ENCODE data around the gene TRNP1. TPM values are rescaled to one million over a fixed set of nuclear protein-coding genes. Genes with fewer than 3 reads are reported as not detected.

The TRNP1 gene
- polyA plus RNA-seq, 1 experiment, result 50.7 TPM

- no peaks in the 10 kb centered on the region for H3K9me3 ChIP-seq (ENCODE audit: control insufficient read depth, insufficient read depth, low read length)
- CTCF ChIA-PET, result interaction anchor here (0.6 to 2.6 kb wide), 6 partner anchors 12 to 123 kb away, joined by 3 to 13 read pairs (median 4); partner anchors contain the start of gene SLC9A1
- H3K4me3 ChIP-seq (ENCODE audit: low read depth, low read length), result peak overlapping the region; percentile 41
- POLR2A ChIA-PET, result interaction anchor here (0.7 kb wide), 1 partner anchor 114 kb away, joined by 14 read pairs; no protein-coding TSS in a partner anchor
- DNase-seq (ENCODE audit: low read depth, low spot score), result peak; percentile 34
- peaks cover 2% of the 10 kb centered on the region for H3K27me3 ChIP-seq (ENCODE audit: control insufficient read depth, insufficient read depth, low read length)
- peak overlapping the region; percentile 31 for H3K27ac ChIP-seq (ENCODE audit: low read depth, low read length)
- TF ChIP-seq CTCF (IDR thresholded peaks at IDR 0.05; ENCODE audit: low read depth, low read length), result no peak
Observed at GRCh38 chr1:27031235-27032118, 38.0 kb downstream of the TRNP1 start.

GRCh38 chr1:27032119-27032461 is 38.6 kb downstream of the TRNP1 start:
- Histone ChIP-seq H3K4me3 (ENCODE audit: low read depth, low read length) (no peak overlapping the region), H3K27ac (ENCODE audit: low read depth, low read length) (no peak overlapping the region), H3K27me3 (ENCODE audit: control insufficient read depth, insufficient read depth, low read length) (peaks cover 2% of the 10 kb centered on the region), H3K9me3 (ENCODE audit: control insufficient read depth, insufficient read depth, low read length) (no peaks in the 10 kb centered on the region)
- no peak for DNase-seq (ENCODE audit: low read depth, low spot score)
- CTCF ChIA-PET, result interaction anchor here (1.0 to 2.6 kb wide), 4 partner anchors 12 to 34 kb away, joined by 4 to 13 read pairs (median 6); no protein-coding TSS in a partner anchor
- no peak for TF ChIP-seq CTCF (IDR thresholded peaks at IDR 0.05; ENCODE audit: low read depth, low read length)
- POLR2A ChIA-PET, result interaction anchor here (0.7 kb wide), 1 partner anchor 596 kb away, joined by 4 read pairs; no protein-coding TSS in a partner anchor

DNA sequence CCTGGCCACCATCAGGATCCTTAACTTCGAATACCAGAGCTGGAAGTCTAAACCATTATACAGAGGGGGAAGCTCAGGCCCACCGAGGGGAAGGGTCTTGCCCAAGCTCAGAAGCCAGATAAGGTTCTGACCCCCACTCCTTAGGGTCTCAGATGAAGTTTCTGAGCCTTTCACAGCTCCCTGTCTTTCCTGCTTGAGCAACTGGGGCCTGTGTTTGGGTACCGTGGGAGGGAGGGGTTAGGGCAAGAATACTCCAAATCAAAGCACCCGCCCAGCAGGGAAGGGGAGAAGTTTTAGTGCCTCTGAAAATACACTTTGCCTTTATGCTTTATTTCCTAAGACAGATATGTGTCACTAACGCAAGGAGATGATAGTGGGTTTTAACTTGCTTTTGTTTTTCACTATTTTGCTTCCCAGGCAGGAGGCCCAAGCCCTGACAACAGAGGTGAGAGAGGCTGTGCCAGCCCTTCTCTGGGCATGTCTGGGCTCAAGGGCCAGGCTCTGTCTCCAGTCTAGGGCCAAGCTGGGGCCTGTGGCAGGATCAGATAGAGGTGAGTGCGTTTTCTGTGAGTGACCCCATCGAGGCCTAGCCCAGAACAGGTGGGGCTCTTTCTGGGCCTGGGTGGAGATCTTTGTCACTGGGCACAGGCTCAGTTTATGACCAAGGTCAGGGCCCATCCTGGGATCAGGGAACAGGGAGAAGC is 39.7 kb downstream of the TRNP1 start:
- POLR2A ChIA-PET, result interaction anchor here (0.9 kb wide), 1 partner anchor 40 kb away, joined by 4 read pairs; the partner anchor contains the start of gene TRNP1

GRCh38 chr1:27035344-27035743 is 41.9 kb downstream of the TRNP1 start:
- Histone ChIP-seq H3K9me3 (ENCODE audit: control insufficient read depth, insufficient read depth, low read length) (no peaks in the 10 kb centered on the region), H3K27me3 (ENCODE audit: control insufficient read depth, insufficient read depth, low read length) (peaks cover 2% of the 10 kb centered on the region), H3K27ac (ENCODE audit: low read depth, low read length) (no peak overlapping the region), H3K4me3 (ENCODE audit: low read depth, low read length) (no peak overlapping the region)
- no peak for DNase-seq (ENCODE audit: low read depth, low spot score)
- no peak for TF ChIP-seq CTCF (IDR thresholded peaks at IDR 0.05; ENCODE audit: low read depth, low read length)
- ChIA-PET CTCF (interaction anchor here (1.0 to 3.8 kb wide), 2 partner anchors 10 to 37 kb away, joined by 3 to 31 read pairs; no protein-coding TSS in a partner anchor), POLR2A (interaction anchor here (0.7 to 1.2 kb wide), 2 partner anchors 17 to 27 kb away, joined by 3 to 5 read pairs; no protein-coding TSS in a partner anchor)

More for the DNA sequence above, 39.7 kb downstream of the TRNP1 start:
- no peak for DNase-seq (ENCODE audit: low read depth, low spot score)
- Histone ChIP-seq H3K9me3 (ENCODE audit: control insufficient read depth, insufficient read depth, low read length) (no peaks in the 10 kb centered on the region), H3K27ac (ENCODE audit: low read depth, low read length) (no peak overlapping the region), H3K27me3 (ENCODE audit: control insufficient read depth, insufficient read depth, low read length) (peaks cover 2% of the 10 kb centered on the region), H3K4me3 (ENCODE audit: low read depth, low read length) (no peak overlapping the region)
- no peak for TF ChIP-seq CTCF (IDR thresholded peaks at IDR 0.05; ENCODE audit: low read depth, low read length)
- CTCF ChIA-PET, result interaction anchor here (0.7 to 2.6 kb wide), 6 partner anchors 11 to 66 kb away, joined by 3 to 13 read pairs (median 4); no protein-coding TSS in a partner anchor
